ENCODE data around the gene JAZF1. TPM values are rescaled to one million over a fixed set of nuclear protein-coding genes. Genes with fewer than 3 reads are reported as not detected.

The JAZF1 gene
- total RNA-seq, 2 donors from 2014 or later = 9.3 to 37.4 TPM

DNA sequence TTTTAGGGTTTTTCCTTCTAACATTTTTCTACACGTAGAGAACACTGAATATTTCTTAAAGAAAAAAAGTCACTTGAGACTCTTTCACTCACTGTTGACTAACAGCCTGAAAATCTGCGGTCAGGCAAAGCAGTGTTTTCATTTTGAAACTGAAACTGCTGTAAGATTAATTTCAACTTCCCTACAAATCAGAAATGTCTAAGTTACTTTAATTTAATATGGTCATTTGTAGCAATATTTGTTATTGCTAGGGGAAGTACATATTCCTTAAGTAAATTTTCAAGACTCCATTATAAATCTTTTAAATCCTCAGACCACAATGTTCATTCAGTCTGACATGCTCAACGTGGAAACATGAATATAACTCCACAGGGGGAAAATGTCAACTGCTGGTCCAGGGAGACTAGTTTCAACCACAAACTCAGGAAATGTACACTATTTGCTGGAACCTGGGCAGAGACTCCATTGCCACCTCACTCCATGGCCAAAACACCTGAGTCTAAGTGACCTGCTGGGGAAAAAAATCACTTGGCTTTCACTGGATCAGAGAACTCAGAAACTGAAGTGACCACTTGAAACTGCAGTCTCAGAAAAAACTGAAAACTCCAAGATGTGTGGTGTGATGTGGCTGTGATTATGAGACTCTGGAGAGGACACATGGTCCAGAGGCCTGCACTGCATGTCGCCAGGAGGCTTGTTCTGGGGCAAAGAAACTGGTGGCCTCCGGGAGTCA is 279.4 kb downstream of the JAZF1 start:
- no peaks in the 10 kb centered on the region for H3K27me3 ChIP-seq (replicated peaks; ENCODE audit: insufficient read depth)
- intact Hi-C loops (cut with DNase I) = no loop called here
- WGBS = 55% methylated on average over 5 of the region's 5 CpGs
- H3K4me1 ChIP-seq (replicated peaks) = no peaks in the 10 kb centered on the region
- TF ChIP-seq, protein P1, sequence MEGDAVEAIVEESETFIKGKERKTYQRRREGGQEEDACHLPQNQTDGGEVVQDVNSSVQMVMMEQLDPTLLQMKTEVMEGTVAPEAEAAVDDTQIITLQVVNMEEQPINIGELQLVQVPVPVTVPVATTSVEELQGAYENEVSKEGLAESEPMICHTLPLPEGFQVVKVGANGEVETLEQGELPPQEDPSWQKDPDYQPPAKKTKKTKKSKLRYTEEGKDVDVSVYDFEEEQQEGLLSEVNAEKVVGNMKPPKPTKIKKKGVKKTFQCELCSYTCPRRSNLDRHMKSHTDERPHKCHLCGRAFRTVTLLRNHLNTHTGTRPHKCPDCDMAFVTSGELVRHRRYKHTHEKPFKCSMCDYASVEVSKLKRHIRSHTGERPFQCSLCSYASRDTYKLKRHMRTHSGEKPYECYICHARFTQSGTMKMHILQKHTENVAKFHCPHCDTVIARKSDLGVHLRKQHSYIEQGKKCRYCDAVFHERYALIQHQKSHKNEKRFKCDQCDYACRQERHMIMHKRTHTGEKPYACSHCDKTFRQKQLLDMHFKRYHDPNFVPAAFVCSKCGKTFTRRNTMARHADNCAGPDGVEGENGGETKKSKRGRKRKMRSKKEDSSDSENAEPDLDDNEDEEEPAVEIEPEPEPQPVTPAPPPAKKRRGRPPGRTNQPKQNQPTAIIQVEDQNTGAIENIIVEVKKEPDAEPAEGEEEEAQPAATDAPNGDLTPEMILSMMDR (IDR thresholded peaks at IDR 0.05) = no peak
- TF ChIP-seq POLR2AphosphoS5 (IDR thresholded peaks at IDR 0.05) = no peak
- no peak for DNase-seq (ENCODE audit: low spot score)
- no peaks in the 10 kb centered on the region for H3K9me3 ChIP-seq
- H3K27ac ChIP-seq = peak overlapping the region in 1 of 2 donors; percentile 28
- H3K36me3 ChIP-seq = no peaks in the 10 kb centered on the region
- H3K4me3 ChIP-seq = no peak overlapping the region

DNA sequence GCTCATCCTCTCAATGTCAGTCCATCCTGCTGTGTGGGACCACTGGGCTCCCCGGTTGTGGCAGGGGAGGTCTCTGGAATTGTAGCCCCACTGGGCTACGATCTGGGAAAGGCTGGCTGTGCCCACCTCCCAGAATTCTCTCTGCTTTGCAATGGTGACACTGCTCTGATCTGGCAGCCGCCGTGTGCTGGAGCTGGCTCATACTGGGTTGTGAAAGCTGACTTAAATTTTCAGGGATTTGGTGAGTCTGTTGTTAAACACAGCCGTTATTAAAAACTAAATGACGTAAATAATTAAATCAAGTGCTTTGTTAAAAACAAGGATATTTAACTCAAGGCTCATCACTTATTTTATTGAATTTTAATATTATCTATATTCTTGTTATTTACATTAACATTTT is 280.6 kb downstream of the JAZF1 start:
- Histone ChIP-seq H3K27me3 (replicated peaks; ENCODE audit: insufficient read depth) (no peaks in the 10 kb centered on the region), H3K27ac (no peak overlapping the region), H3K4me3 (no peak overlapping the region), H3K4me1 (replicated peaks) (peaks cover 3% of the 10 kb centered on the region), H3K36me3 (no peaks in the 10 kb centered on the region), H3K9me3 (no peaks in the 10 kb centered on the region)
- intact Hi-C loops (cut with DNase I) = no loop called here
- 91% methylated on average over 6 of the region's 6 CpGs for WGBS
- DNase-seq (ENCODE audit: low spot score) = no peak
- TF ChIP-seq POLR2AphosphoS5 (IDR thresholded peaks at IDR 0.05) (no peak), POLR2A (IDR thresholded peaks at IDR 0.05) (no peak)
- TF ChIP-seq, protein P1 (IDR thresholded peaks at IDR 0.05) = no peak

DNA sequence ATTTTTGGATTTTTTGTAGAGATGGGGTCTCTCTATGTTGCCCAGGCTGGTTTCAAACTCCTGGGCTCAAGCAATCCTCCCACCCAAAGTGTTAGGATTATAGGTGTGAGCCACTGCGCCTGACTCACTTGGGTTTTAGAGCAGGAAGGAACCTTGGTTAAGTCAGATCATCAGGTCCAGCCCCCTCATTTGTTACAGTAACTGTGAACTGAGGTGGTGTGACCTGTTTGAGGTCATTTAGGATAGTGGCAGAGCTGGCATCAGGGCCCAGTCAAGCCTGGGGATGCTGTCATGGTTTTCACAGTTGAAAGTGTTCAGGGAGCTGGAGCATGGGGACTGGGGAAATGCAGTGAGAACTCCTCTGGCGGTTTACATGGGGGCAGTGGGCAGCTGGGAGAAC is 281.0 kb downstream of the JAZF1 start:
- DNase-seq (ENCODE audit: low spot score) = no peak
- H3K27me3 ChIP-seq (replicated peaks; ENCODE audit: insufficient read depth) = no peaks in the 10 kb centered on the region
- intact Hi-C loops (cut with DNase I) = no loop called here
- no peak overlapping the region for H3K27ac ChIP-seq
- no peak overlapping the region for H3K4me3 ChIP-seq
- TF ChIP-seq, protein P1 (IDR thresholded peaks at IDR 0.05) = no peak
- TF ChIP-seq POLR2AphosphoS5 (IDR thresholded peaks at IDR 0.05) (no peak), POLR2A (IDR thresholded peaks at IDR 0.05) (no peak)
- H3K4me1 ChIP-seq (replicated peaks) = peaks cover 3% of the 10 kb centered on the region
- no peaks in the 10 kb centered on the region for H3K36me3 ChIP-seq
- H3K9me3 ChIP-seq = no peaks in the 10 kb centered on the region
- WGBS = 97% methylated on average over 2 of the region's 2 CpGs

DNA sequence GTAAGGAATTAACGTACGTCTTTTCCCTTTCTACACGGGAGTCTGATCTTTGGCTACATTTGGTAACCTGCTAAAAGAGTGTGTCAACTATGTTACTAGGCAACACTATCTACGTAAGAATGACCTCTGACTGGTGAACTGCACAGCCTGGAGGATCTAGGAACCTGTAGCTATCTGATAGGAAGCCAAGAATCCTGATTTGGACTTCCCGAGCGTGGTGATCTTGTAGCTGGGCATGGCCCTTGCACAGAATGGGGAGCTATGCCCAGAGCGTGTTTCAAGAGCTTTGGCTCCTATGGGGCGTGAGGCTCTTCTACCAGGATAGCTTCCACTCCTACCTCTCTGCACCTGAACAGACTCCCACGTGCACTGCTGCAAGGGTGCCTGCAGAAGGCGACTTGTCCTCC is 283.2 kb downstream of the JAZF1 start:
- Histone ChIP-seq H3K27ac (no peak overlapping the region), H3K36me3 (no peaks in the 10 kb centered on the region), H3K4me1 (replicated peaks) (peaks cover 3% of the 10 kb centered on the region), H3K27me3 (replicated peaks; ENCODE audit: insufficient read depth) (no peaks in the 10 kb centered on the region), H3K9me3 (no peaks in the 10 kb centered on the region), H3K4me3 (no peak overlapping the region)
- TF ChIP-seq POLR2A (IDR thresholded peaks at IDR 0.05) (no peak), POLR2AphosphoS5 (IDR thresholded peaks at IDR 0.05) (no peak)
- TF ChIP-seq, protein P1 (IDR thresholded peaks at IDR 0.05) = no peak
- no peak for DNase-seq (ENCODE audit: low spot score)
- intact Hi-C loops (cut with DNase I) = no loop called here
- 87% methylated on average over 10 of the region's 10 CpGs for WGBS

DNA sequence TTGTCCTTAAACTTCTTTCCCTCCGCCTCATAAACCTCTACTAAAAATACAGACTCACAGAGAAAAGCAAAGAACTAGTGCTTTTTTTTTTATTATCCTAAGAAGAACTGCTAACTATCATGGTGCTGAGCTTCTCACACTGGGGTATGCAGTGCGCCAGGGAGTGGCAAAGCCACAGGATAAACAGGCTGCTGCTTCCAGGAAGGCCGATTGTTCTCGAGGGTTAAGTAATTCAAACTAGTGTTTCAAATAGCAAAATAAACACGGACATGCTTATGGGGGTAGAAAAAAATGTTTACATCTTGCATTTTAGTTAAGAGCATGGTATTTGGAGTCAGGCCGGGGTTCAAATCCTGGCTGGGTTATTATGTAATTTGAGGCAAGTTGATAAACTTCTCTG is 283.6 kb downstream of the JAZF1 start:
- Histone ChIP-seq H3K4me3 (no peak overlapping the region), H3K4me1 (replicated peaks) (peaks cover 3% of the 10 kb centered on the region), H3K27me3 (replicated peaks; ENCODE audit: insufficient read depth) (no peaks in the 10 kb centered on the region), H3K27ac (no peak overlapping the region), H3K9me3 (no peaks in the 10 kb centered on the region), H3K36me3 (no peaks in the 10 kb centered on the region)
- TF ChIP-seq POLR2A (IDR thresholded peaks at IDR 0.05) = no peak
- TF ChIP-seq, protein P1 (IDR thresholded peaks at IDR 0.05) = no peak
- TF ChIP-seq POLR2AphosphoS5 (IDR thresholded peaks at IDR 0.05) = no peak
- WGBS = 46% methylated on average over 6 of the region's 6 CpGs
- DNase-seq (ENCODE audit: low spot score) = no peak
- intact Hi-C loops (cut with DNase I) = no loop called here

All from prostate gland (tissue), 2 donors.